NT2/D1 (cell line): Measurements from ENCODE around the gene SMPD3.

Experiments
- DNase-seq: peaks from one replicate; pipeline ENCODE4 v3.0.0-alpha.2; 2011; ENCODE audit warnings: low read depth, low spot score
- H3K27me3 ChIP-seq: 2 replicates; pipeline ENCODE4 v1.6.0; 2011; ENCODE audit warnings: mild to moderate bottlenecking; ENCODE audit not compliant: insufficient read length, insufficient read depth
- H3K36me3 ChIP-seq: 2 replicates; pipeline ENCODE4 v1.6.1; 2011; ENCODE audit warnings: mild to moderate bottlenecking, low read length, mixed read lengths; ENCODE audit not compliant: insufficient read depth, insufficient read length
- H3K4me1 ChIP-seq: 2 replicates; pipeline ENCODE4 v1.5.1; 2011; ENCODE audit not compliant: insufficient read depth, insufficient read length
- H3K4me3 ChIP-seq: 2 replicates; pipeline ENCODE4 v1.5.1; 2011; ENCODE audit warnings: low read depth; ENCODE audit not compliant: insufficient read length
- H3K9ac ChIP-seq: 2 replicates; pipeline ENCODE4 v1.6.0; 2011; ENCODE audit warnings: low read depth; ENCODE audit not compliant: insufficient read length
- H3K9me3 ChIP-seq: 2 replicates; pipeline ENCODE4 v1.5.1; 2011; ENCODE audit warnings: mild to moderate bottlenecking, low read length; ENCODE audit not compliant: insufficient read depth
- SUZ12 ChIP-seq: IDR thresholded peaks from 2 replicates; pipeline ENCODE4 v1.6.1; 2011; ENCODE audit not compliant: insufficient read length, insufficient read depth; ENCODE audit errors: extremely low read depth
- YY1 ChIP-seq: IDR thresholded peaks from 2 replicates; pipeline ENCODE4 v1.6.1; 2011; ENCODE audit not compliant: insufficient read length, insufficient read depth
- ZNF274 ChIP-seq: IDR thresholded peaks from 2 replicates; pipeline ENCODE4 v1.6.1; 2011; ENCODE audit warnings: mild to moderate bottlenecking, low read depth, low read length

Gene SMPD3

DNA sequence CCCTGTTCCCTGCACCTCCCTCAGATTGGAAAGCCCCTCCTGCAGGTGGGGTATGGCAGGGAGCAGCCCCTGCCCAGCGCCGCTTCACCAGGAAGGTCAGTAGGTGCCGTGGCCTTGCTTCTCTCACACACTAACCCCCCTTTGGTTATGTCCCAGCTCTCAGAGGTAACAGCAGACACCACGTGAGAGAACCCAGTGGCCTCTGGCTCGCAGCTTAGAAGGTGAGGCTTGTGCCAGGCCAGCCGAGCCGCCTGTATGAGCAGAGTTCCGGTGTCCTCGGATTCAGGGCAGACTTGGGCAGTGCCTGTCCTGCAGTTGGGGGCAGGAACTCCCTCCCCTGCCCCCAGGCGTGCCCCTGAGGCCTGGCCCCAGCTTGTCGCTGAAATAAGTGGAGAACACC is 90.4 kb downstream of the SMPD3 start:
- Histone ChIP-seq H3K4me1 (peaks cover 3% of the 10 kb centered on the region), H3K9me3 (no peaks in the 10 kb centered on the region), H3K9ac (no peak overlapping the region), H3K36me3 (peaks cover 81% of the 10 kb centered on the region), H3K27me3 (no peaks in the 10 kb centered on the region), H3K4me3 (no peak overlapping the region)
- TF ChIP-seq ZNF274 (no peak), YY1 (no peak), SUZ12 (no peak)
- no peak for DNase-seq

DNA sequence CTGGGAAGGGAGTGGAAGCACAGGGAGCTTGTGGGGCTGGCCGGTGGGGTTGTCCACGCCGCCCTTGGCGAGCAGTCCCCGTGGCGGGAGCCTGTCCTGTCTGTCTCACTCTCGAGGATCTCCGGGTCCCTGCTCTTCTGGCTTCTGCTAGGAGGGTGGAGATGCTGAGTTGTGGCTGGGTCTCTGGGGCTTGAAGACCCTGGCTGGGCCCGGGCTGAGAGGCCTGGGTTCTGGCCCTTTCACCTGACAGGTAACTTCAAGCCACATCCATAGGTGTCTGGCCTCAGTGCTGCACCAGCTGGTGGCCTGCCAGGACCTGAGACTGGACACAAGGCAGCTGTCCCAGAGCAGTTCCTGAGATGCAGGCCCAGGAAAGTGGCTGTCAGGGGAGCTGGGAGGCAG is 90.8 kb downstream of the SMPD3 start:
- DNase-seq, result no peak
- Histone ChIP-seq H3K27me3 (no peaks in the 10 kb centered on the region), H3K4me3 (no peak overlapping the region), H3K4me1 (peaks cover 3% of the 10 kb centered on the region), H3K9ac (no peak overlapping the region), H3K36me3 (peaks cover 85% of the 10 kb centered on the region), H3K9me3 (no peaks in the 10 kb centered on the region)
- TF ChIP-seq SUZ12 (no peak), YY1 (no peak), ZNF274 (no peak)

DNA sequence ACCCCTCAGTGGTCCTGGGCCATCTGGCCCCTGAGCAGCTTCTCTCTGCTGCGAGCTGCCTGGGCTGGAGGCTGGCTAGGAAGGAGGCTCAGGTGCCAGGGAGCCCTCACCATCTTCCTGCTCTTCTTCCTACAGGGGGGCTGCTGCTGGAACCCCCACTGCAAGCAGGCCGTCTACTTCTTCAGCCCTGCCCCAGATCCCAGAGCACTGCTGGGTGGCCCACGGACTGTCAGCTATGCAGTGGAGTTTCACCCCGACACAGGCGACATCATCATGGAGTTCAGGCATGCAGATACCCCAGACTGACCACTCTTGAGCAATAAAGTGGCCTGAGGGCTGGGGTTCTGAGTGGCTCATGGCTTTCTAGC is 91.4 kb downstream of the SMPD3 start:
- Histone ChIP-seq H3K9me3 (no peaks in the 10 kb centered on the region), H3K27me3 (no peaks in the 10 kb centered on the region), H3K4me1 (peaks cover 3% of the 10 kb centered on the region), H3K4me3 (no peak overlapping the region), H3K36me3 (peaks cover 89% of the 10 kb centered on the region), H3K9ac (no peak overlapping the region)
- DNase-seq, result no peak
- TF ChIP-seq YY1, result no peak
- TF ChIP-seq SUZ12, result no peak
- TF ChIP-seq ZNF274, result no peak

DNA sequence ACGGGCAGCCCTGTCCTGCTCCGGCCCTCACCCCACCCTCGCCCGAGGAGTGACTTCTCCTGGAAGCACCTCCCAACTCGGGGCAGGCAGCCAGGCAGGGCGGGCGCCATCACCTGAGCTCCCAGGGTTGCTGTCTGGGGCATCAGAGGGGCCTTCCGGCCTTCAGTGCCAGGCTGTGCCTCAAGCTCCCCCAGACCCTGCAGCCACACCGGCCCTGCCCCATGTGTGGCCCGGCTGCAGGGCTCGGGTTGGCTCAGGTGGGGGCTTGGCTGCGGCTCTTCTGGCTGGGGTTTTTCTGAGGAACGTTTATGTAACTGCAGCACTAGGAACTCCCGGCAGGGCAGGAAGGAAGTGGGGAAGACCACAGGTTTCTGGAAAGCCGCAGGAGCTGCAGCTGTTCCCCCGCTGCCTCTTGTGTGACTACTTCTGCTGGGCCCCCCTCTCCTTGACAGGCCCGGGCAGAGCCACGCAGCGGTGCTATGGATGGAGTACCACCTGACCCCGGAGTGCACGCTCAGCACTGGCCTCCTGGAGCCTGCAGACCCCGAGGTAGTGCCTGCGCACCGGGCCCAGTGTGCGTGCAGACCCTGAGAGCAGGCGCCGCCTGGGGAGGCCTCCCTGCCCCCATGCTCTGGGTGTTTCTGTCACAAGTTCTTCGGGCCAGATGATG is 91.9 kb downstream of the SMPD3 start:
- Histone ChIP-seq H3K4me3 (no peak overlapping the region), H3K27me3 (no peaks in the 10 kb centered on the region), H3K4me1 (peaks cover 3% of the 10 kb centered on the region), H3K9me3 (no peaks in the 10 kb centered on the region), H3K36me3 (peaks cover 94% of the 10 kb centered on the region), H3K9ac (no peak overlapping the region)
- DNase-seq, result no peak
- TF ChIP-seq ZNF274 (no peak), YY1 (no peak), SUZ12 (no peak)

DNA sequence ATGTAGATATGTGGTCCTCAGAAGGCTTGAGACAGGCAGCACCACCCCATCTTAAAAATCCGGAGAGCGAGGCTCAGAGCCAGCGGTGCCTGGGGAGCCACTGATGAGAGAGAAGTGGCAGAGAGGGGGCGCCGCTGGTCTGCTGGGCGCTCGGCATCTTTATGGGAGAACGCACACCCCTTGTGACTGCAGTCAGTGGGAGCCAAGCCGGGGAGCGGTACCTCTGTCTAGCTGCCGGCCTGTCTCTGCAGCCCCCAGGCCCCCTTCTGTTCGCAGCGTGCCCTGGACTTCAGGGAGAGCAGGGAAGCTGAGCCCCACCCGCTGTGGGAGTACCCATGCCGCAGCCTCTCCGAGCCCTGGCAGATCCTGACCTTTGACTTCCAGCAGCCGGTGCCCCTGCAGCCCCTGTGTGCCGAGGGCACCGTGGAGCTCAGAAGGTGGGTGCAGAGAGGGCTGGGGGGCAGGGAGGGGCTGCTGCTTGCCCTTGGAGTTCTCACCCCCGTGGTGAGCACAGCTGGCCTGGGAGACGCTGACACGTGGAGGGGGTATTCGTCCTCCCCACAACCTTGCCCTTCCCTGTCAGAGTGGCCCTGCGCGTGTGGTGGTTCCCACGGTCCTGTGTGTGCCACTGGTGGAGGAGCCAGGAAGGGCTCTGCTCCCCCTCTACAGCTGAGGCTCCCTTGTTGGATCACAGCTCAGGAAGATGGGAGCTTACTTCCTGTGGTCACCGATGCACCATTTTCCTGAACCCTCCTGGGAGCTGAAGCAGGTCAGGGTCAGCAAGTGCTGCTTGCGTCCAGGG is 92.7 kb downstream of the SMPD3 start:
- Histone ChIP-seq H3K9ac (no peak overlapping the region), H3K9me3 (no peaks in the 10 kb centered on the region), H3K4me1 (peaks cover 3% of the 10 kb centered on the region), H3K36me3 (peaks cover 96% of the 10 kb centered on the region), H3K27me3 (no peaks in the 10 kb centered on the region), H3K4me3 (no peak overlapping the region)
- TF ChIP-seq ZNF274 (no peak), YY1 (no peak), SUZ12 (no peak)
- no peak for DNase-seq

DNA sequence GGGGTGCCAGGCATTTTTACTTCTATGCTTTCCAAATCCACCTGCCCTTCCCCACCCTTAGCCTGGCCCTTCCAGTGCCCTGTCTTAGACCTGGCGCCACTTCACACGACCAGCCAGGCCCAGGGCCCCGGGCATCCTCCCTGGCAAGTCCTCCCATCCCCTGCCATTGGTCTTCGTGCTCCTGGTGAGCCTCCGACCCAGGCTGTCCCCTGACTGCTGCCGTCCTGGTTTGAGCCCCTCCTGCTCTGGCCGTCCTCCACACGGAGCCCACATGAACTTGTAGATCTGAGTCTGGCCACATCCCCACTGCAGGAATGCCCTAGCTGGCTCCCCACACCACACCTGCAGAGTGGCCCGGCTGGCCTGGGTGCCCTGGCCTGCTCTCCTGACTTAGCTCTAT is 93.5 kb downstream of the SMPD3 start:
- H3K9ac ChIP-seq, result no peak overlapping the region
- TF ChIP-seq SUZ12 (no peak), YY1 (no peak), ZNF274 (no peak)

DNA sequence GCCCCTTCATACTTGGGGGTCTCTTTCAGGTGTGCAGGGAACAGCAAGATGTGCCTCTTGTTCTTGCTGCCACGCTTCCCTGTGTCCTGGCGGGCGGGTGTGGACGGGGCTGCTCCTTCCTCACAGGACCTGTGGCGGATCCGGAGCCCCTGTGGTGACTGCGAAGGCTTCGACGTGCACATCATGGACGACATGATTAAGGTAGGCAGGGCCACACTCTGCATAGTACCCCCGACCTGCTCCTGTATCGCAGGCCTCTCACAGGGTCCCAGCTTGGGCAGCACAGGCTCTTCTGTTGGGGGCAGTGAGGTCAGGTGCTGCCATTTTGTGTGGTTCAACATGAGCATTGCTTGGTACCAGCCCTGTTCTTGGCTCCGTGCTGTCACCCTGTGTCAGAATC is 94.9 kb downstream of the SMPD3 start:
- TF ChIP-seq SUZ12 (no peak), YY1 (no peak), ZNF274 (no peak)
- Histone ChIP-seq H3K9ac (no peak overlapping the region), H3K9me3 (no peaks in the 10 kb centered on the region), H3K4me1 (peaks cover 3% of the 10 kb centered on the region), H3K36me3 (peaks cover 97% of the 10 kb centered on the region), H3K4me3 (no peak overlapping the region), H3K27me3 (no peaks in the 10 kb centered on the region)
- DNase-seq, result no peak

More for the DNA sequence above, 93.5 kb downstream of the SMPD3 start:
- Histone ChIP-seq H3K4me1 (peaks cover 3% of the 10 kb centered on the region), H3K36me3 (peaks cover 97% of the 10 kb centered on the region), H3K27me3 (no peaks in the 10 kb centered on the region), H3K4me3 (no peak overlapping the region), H3K9me3 (no peaks in the 10 kb centered on the region)
- DNase-seq, result no peak
